ENCODE measurements around the gene MED31.

DNA sequence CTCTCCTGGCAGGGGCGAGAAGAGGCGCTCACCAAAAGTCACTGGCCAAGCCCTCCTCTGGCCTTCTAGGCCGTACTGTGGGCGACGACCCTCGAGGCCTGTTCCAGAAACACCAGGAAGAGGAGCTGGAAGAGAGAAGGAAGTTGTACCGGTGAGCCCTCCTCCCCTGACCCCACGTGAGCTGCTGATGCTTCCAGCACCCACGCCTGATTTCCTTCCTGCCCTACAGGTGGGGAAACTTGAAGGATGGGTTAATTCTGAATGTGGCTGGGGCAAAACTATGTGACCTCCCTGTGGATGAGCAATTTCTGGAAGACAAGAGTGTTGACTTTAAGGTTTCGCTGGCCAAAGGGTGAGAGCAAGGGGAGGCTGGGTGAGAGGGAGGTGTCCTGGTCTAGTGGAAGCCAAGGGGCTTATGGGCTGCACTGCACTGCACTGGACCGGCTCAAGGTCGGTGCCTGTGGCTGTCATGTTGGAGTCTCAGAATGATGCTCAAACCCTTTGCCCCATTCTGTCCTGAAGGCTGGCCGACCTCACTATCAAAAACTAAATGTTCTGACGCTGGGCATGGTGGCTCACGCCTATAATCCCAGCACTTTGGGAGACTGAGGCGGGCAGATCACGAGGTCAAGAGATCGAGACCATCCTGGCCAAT, 6.4 kb upstream of the MED31 start:
- TF ChIP-seq, protein P1, sequence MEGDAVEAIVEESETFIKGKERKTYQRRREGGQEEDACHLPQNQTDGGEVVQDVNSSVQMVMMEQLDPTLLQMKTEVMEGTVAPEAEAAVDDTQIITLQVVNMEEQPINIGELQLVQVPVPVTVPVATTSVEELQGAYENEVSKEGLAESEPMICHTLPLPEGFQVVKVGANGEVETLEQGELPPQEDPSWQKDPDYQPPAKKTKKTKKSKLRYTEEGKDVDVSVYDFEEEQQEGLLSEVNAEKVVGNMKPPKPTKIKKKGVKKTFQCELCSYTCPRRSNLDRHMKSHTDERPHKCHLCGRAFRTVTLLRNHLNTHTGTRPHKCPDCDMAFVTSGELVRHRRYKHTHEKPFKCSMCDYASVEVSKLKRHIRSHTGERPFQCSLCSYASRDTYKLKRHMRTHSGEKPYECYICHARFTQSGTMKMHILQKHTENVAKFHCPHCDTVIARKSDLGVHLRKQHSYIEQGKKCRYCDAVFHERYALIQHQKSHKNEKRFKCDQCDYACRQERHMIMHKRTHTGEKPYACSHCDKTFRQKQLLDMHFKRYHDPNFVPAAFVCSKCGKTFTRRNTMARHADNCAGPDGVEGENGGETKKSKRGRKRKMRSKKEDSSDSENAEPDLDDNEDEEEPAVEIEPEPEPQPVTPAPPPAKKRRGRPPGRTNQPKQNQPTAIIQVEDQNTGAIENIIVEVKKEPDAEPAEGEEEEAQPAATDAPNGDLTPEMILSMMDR (conservative IDR thresholded peaks at IDR 0.05; ENCODE audit: low read depth in 2 of 2): no peak
- TF ChIP-seq EZH2 (IDR thresholded peaks at IDR 0.05; ENCODE audit: low read depth, unreplicated experiment) (no peak), JUNB (IDR thresholded peaks at IDR 0.05; ENCODE audit: unreplicated experiment) (no peak), POLR2AphosphoS5 (IDR thresholded peaks at IDR 0.05; ENCODE audit: low read depth) (no peak), ZNF331 (CRISPR knock-in tag; IDR thresholded peaks at IDR 0.05; ENCODE audit: low read depth) (no peak), CREB1 (CRISPR knock-in tag; IDR thresholded peaks at IDR 0.05; ENCODE audit: low read depth) (no peak), EZH2phosphoT487 (IDR thresholded peaks at IDR 0.05; ENCODE audit: unreplicated experiment) (no peak), STAT1 (IDR thresholded peaks at IDR 0.05; ENCODE audit: unreplicated experiment) (no peak), ZNF114 (CRISPR knock-in tag; IDR thresholded peaks at IDR 0.05) (no peak)
- TF ChIP-seq, protein P2, sequence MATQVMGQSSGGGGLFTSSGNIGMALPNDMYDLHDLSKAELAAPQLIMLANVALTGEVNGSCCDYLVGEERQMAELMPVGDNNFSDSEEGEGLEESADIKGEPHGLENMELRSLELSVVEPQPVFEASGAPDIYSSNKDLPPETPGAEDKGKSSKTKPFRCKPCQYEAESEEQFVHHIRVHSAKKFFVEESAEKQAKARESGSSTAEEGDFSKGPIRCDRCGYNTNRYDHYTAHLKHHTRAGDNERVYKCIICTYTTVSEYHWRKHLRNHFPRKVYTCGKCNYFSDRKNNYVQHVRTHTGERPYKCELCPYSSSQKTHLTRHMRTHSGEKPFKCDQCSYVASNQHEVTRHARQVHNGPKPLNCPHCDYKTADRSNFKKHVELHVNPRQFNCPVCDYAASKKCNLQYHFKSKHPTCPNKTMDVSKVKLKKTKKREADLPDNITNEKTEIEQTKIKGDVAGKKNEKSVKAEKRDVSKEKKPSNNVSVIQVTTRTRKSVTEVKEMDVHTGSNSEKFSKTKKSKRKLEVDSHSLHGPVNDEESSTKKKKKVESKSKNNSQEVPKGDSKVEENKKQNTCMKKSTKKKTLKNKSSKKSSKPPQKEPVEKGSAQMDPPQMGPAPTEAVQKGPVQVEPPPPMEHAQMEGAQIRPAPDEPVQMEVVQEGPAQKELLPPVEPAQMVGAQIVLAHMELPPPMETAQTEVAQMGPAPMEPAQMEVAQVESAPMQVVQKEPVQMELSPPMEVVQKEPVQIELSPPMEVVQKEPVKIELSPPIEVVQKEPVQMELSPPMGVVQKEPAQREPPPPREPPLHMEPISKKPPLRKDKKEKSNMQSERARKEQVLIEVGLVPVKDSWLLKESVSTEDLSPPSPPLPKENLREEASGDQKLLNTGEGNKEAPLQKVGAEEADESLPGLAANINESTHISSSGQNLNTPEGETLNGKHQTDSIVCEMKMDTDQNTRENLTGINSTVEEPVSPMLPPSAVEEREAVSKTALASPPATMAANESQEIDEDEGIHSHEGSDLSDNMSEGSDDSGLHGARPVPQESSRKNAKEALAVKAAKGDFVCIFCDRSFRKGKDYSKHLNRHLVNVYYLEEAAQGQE (IDR thresholded peaks at IDR 0.05; ENCODE audit: unreplicated experiment): no peak
- TF ChIP-seq, protein P3, sequence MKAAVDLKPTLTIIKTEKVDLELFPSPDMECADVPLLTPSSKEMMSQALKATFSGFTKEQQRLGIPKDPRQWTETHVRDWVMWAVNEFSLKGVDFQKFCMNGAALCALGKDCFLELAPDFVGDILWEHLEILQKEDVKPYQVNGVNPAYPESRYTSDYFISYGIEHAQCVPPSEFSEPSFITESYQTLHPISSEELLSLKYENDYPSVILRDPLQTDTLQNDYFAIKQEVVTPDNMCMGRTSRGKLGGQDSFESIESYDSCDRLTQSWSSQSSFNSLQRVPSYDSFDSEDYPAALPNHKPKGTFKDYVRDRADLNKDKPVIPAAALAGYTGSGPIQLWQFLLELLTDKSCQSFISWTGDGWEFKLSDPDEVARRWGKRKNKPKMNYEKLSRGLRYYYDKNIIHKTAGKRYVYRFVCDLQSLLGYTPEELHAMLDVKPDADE (IDR thresholded peaks at IDR 0.05): no peak
